B cell (primary cell): ENCODE measurements around the gene CUL5. TPM values are rescaled to one million over a fixed set of nuclear protein-coding genes. Genes with fewer than 3 reads are reported as not detected.

Experiments used
- ATAC-seq: fragments of 200-7000 bp; cut with Tn5 transposase; one replicate; pipeline ENCODE4 v1.10.0; 2021; ENCODE audit warnings: low read depth, mild to moderate bottlenecking, moderate number of reproducible peaks, moderate library complexity
- CTCF ChIA-PET: fragments of 350-600 bp; sonication (Branson Sonifier 250); formaldehyde crosslinking; loops from one replicate; lab custom pipeline; 2021; ENCODE audit warnings: antibody characterized with exemption, inconsistent platforms; lab: Charles Lee
- POLR2A ChIA-PET: fragments of 350-600 bp; sonication (Branson Sonifier 250); formaldehyde crosslinking; loops from one replicate; lab custom pipeline; 2021; ENCODE audit warnings: antibody characterized with exemption; lab: Charles Lee
- DNase-seq: peaks from one replicate; pipeline ENCODE4 v3.0.0; 2013
- H2AFZ ChIP-seq: 2 replicates; pipeline ENCODE4 v1.6.1; 2012; ENCODE audit warnings: mild to moderate bottlenecking, low read depth, low read length; ENCODE audit not compliant: insufficient read depth, poor library complexity, severe bottlenecking
- H3K27ac ChIP-seq, 2 donors: 1 replicate in 1 of 2; 2 replicates in 1 of 2; pipeline ENCODE4 v1.5.1; 2012 to 2013; ENCODE audit warnings: low read length in 2 of 2, mild to moderate bottlenecking in 2 of 2, moderate library complexity in 1 of 2
- H3K27me3 ChIP-seq, 4 experiments: fragments of 200-600 bp in 1 of 4; sonication (generic) in 1 of 4; replicated peaks in 1 of 4; 1 replicate in 2 of 4; 2 replicates in 2 of 4; pipeline versions ENCODE4 v1.6.1 to v1.7.0; 2013 to 2016; ENCODE audit warnings: low read length in 3 of 4, mild to moderate bottlenecking in 2 of 4, mixed read lengths in 1 of 4, moderate library complexity in 1 of 4; ENCODE audit not compliant: insufficient read depth in 4 of 4, control insufficient read depth in 3 of 4; ENCODE audit errors: control extremely low read depth in 1 of 4
- H3K36me3 ChIP-seq, 2 experiments: replicated peaks in 1 of 2; 1 replicate in 1 of 2; 2 replicates in 1 of 2; pipeline versions ENCODE4 v1.6.1 to v1.7.1; 2013; ENCODE audit warnings: low read length in 1 of 2; ENCODE audit not compliant: insufficient read depth in 2 of 2, control insufficient read depth in 1 of 2; ENCODE audit errors: control extremely low read depth in 1 of 2, extremely low read depth in 1 of 2
- H3K4me1 ChIP-seq, 2 donors: fragments of 200-600 bp in 1 of 2; sonication (generic) in 1 of 2; 1 replicate in 1 of 2; 2 replicates in 1 of 2; pipeline versions ENCODE4 v1.5.1 to v1.6.1; 2013 to 2017; ENCODE audit warnings: low read length in 2 of 2; ENCODE audit not compliant: control insufficient read depth in 2 of 2, insufficient read depth in 2 of 2
- H3K4me2 ChIP-seq: replicated peaks from 2 replicates; pipeline ENCODE3; 2012; ENCODE audit warnings: mild to moderate bottlenecking, low read depth, low read length; ENCODE audit not compliant: poor library complexity, severe bottlenecking
- H3K4me3 ChIP-seq, 5 experiments: fragments of 200-600 bp in 1 of 5; sonication (generic) in 1 of 5; 1 replicate in 3 of 5; 2 replicates in 2 of 5; pipeline versions ENCODE4 v1.5.1 to v1.7.0; 2011 to 2016; ENCODE audit warnings: low read length in 4 of 5, mild to moderate bottlenecking in 4 of 5, low read depth in 2 of 5, control low read depth in 1 of 5, moderate library complexity in 1 of 5; ENCODE audit not compliant: insufficient read depth in 1 of 5; ENCODE audit errors: control extremely low read depth in 1 of 5, extremely low read depth in 1 of 5
- H3K79me2 ChIP-seq: fragments of 200-600 bp; sonication (generic); one replicate; pipeline ENCODE4 v1.6.0; 2016; ENCODE audit warnings: low read length; ENCODE audit not compliant: control insufficient read depth, insufficient read depth
- H3K9ac ChIP-seq: fragments of 200-600 bp; sonication (generic); 2 replicates; pipeline ENCODE4 v1.6.1; 2017; ENCODE audit warnings: mild to moderate bottlenecking, low read length, moderate library complexity
- H3K9me3 ChIP-seq, 3 donors: one replicate each; pipeline versions ENCODE4 v1.6.1 to v1.7.1; 2013; ENCODE audit warnings: low read length in 2 of 3; ENCODE audit not compliant: control insufficient read depth in 2 of 3, insufficient read depth in 1 of 3; ENCODE audit errors: control extremely low read depth in 1 of 3
- H4K20me1 ChIP-seq: 2 replicates; pipeline ENCODE4 v1.6.0; 2012; ENCODE audit warnings: mild to moderate bottlenecking, low read length; ENCODE audit not compliant: insufficient read depth, control insufficient read depth, poor library complexity, severe bottlenecking
- H3K27ac Mint-ChIP-seq: one replicate; pipeline ENCODE4 v1.8.0; 2021; ENCODE audit warnings: mixed read lengths
- H3K27me3 Mint-ChIP-seq: one replicate; pipeline ENCODE4 v1.8.0; 2021; ENCODE audit warnings: mixed read lengths
- H3K4me1 Mint-ChIP-seq: one replicate; pipeline ENCODE4 v1.8.0; 2021; ENCODE audit warnings: mixed read lengths
- H3K4me3 Mint-ChIP-seq: one replicate; pipeline ENCODE4 v1.8.0; 2021; ENCODE audit warnings: mixed read lengths
- H3K9me3 Mint-ChIP-seq: one replicate; pipeline ENCODE4 v1.8.0; 2022; ENCODE audit warnings: mixed read lengths; ENCODE audit not compliant: insufficient read depth
- CTCF ChIP-seq: fragments of 200-600 bp; IDR thresholded peaks from one replicate; pipeline ENCODE4 v1.8.0; 2022; ENCODE audit warnings: antibody characterized with exemption, mild to moderate bottlenecking
- EZH2 ChIP-seq: IDR thresholded peaks from 2 replicates; pipeline ENCODE4 v1.6.1; 2012; ENCODE audit warnings: borderline replicate concordance, low read depth, mild to moderate bottlenecking, moderate library complexity, low read length; ENCODE audit not compliant: insufficient read depth, poor library complexity, severe bottlenecking
- WGBS: methylation state at CpG from one replicate; pipeline ENCODE4 v1.1.5; 2013; ENCODE audit warnings: missing lambda C conversion rate; ENCODE audit not compliant: insufficient coverage; 5-methylcytosine and 5-hydroxymethylcytosine counted together
- intact Hi-C: fragments of 100-400 bp; cut with micrococcal nuclease; formaldehyde crosslinking; loops from one replicate; pipeline ENCODE4 v1.10.0; 2022
- polyA plus RNA-seq: library from polyadenylated mRNA; depleted of rRNA; stranded (reverse); fragments of >200 nt; gene quantifications from 2 replicates; pipeline ENCODE4 v1.2.3, GENCODE V29; 2012
- total RNA-seq, 2 donors: library from RNA; stranded (reverse); fragments of 120-200 nt in 1 of 2; gene quantifications; 1 replicate in 1 of 2; 2 replicates in 1 of 2; pipeline versions ENCODE4 v1.2.3 to v1.2.4, GENCODE V29; 2013 to 2022

Gene CUL5
- total and polyA plus RNA-seq, 2 donors (not counting 1 experiment from before 2014, with no cell fraction given) = 29.4 to 44.1 TPM

DNA sequence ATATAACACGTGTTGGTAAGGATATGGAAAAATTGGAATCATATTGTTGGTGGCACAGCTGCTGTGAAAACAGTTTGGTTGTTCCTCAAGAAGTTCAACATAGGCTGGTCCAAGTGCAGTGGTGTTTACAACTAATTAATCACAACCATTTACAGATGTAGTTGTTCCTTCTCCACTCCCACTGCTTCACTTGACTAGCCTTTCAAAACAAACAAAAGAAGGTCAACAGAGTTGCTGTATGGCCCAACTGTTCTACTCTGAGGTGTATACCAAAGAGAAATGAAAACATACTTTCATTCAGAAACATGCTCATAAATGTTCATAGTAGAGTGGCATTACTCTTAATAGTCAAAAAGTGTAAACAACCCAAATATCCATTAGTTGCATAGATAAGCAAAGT, 76.1 kb downstream of the CUL5 start:
- no peak overlapping the region for H2AFZ ChIP-seq
- ATAC-seq (no peak), DNase-seq (no peak)
- no peaks in the 10 kb centered on the region for H3K9me3 Mint-ChIP-seq
- no peaks in the 10 kb centered on the region for H3K9me3 ChIP-seq
- WGBS = no CpG with 5 or more reads among the region's 1 CpG
- H4K20me1 ChIP-seq = no peaks in the 10 kb centered on the region
- no peaks in the 10 kb centered on the region for H3K27me3 ChIP-seq
- CTCF ChIA-PET = interaction anchor here (0.6 kb wide), 1 partner anchor 817 kb away, joined by 3 read pairs; no protein-coding TSS in a partner anchor
- H3K36me3 ChIP-seq = peaks cover 8 to 25% of the 10 kb centered on the region in 2 experiments
- no peak overlapping the region for H3K27ac Mint-ChIP-seq
- H3K79me2 ChIP-seq = no peaks in the 10 kb centered on the region
- H3K4me2 ChIP-seq = no peak overlapping the region
- intact Hi-C loops = no loop called here
- no peak overlapping the region for H3K4me3 ChIP-seq
- no peak overlapping the region for H3K9ac ChIP-seq
- no peak overlapping the region for H3K4me3 Mint-ChIP-seq
- H3K4me1 ChIP-seq = no peaks in the 10 kb centered on the region
- H3K4me1 Mint-ChIP-seq = no peaks in the 10 kb centered on the region
- TF ChIP-seq EZH2 = no peak
- TF ChIP-seq CTCF = no peak
- POLR2A ChIA-PET = no interaction called here
- no peak overlapping the region for H3K27ac ChIP-seq
- H3K27me3 Mint-ChIP-seq = no peaks in the 10 kb centered on the region

GRCh38 chr11:108085672-108086071, 77.0 kb downstream of the CUL5 start:
- no peak overlapping the region for H3K9ac ChIP-seq
- no peak overlapping the region for H3K4me2 ChIP-seq
- no peaks in the 10 kb centered on the region for H3K27me3 ChIP-seq
- H3K4me3 ChIP-seq = no peak overlapping the region
- intact Hi-C loops = no loop called here
- ATAC-seq (no peak), DNase-seq (no peak)
- H3K9me3 Mint-ChIP-seq = no peaks in the 10 kb centered on the region
- CTCF ChIA-PET = no interaction called here
- H3K27ac Mint-ChIP-seq = no peak overlapping the region
- H3K27ac ChIP-seq = no peak overlapping the region
- H3K4me3 Mint-ChIP-seq = no peak overlapping the region
- no peaks in the 10 kb centered on the region for H3K27me3 Mint-ChIP-seq
- no peaks in the 10 kb centered on the region for H3K79me2 ChIP-seq
- H4K20me1 ChIP-seq = no peaks in the 10 kb centered on the region
- H3K4me1 ChIP-seq = no peaks in the 10 kb centered on the region
- H3K36me3 ChIP-seq = peaks cover 6 to 25% of the 10 kb centered on the region in 2 experiments
- no CpG with 5 or more reads among the region's 2 CpGs for WGBS
- H2AFZ ChIP-seq = no peak overlapping the region
- H3K9me3 ChIP-seq = no peaks in the 10 kb centered on the region
- POLR2A ChIA-PET = no interaction called here
- TF ChIP-seq EZH2 = no peak
- no peak for TF ChIP-seq CTCF
- H3K4me1 Mint-ChIP-seq = no peaks in the 10 kb centered on the region
